ENCODE measurements around the gene ACTC1. TPM values are rescaled to one million over a fixed set of nuclear protein-coding genes. Genes with fewer than 3 reads are reported as not detected.

ACTC1 gene
- polyA plus RNA-seq, 1 donor = 9,469 TPM

DNA sequence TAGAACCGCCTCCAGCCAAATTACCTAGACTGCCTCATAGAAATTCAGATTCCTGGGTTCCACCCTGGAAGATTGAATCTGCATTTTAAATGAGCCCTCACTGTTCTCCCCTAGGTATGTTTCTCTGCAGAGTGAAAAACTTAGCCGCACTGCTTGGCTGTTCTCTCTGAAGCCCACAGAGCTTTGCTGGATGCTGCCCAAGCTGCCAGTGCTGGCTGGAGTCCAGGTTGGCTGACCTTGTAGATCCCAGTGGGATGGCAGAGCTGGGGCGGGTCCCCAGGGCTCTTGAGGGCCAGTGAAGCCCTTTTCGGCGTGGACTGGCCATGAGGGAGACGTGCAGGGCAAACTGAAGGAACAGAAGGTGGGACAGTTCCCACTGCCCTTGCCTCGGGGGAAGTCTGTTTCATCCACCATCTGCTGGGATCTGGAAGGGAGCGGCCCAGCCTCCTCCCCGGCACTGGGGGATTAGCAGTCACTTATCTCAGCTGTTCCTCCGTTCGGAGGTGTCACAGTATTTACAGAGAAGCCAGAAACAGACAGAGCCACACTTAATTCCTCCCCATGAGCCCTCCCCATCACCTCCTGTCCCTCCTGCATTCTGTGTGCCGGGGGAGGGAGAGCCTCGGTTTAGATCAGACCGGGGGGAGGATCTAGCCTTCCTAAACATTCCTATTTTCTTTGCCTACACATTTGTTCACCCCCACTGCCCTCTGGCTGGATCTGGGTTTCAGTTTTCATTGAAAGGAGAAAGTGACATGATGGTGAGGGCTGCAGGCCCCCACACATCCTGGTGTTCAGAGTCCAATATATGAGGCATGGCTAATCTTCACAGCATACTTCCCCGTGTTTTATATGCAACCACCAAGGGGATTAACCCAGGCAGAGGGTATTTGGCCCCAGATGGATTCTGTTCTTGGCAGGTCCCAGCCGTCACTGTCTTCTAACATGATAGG is 4.1 kb upstream of the ACTC1 start:
- no peak for DNase-seq (ENCODE audit: low read depth)

GRCh38 chr15:34796847-34797435 is 1.6 kb upstream of the ACTC1 start:
- no peak for DNase-seq (ENCODE audit: low read depth)

- no peak for DNase-seq (ENCODE audit: low read depth)
Measured at GRCh38 chr15:34794590-34795206, 651 bp downstream of the ACTC1 start.

DNA sequence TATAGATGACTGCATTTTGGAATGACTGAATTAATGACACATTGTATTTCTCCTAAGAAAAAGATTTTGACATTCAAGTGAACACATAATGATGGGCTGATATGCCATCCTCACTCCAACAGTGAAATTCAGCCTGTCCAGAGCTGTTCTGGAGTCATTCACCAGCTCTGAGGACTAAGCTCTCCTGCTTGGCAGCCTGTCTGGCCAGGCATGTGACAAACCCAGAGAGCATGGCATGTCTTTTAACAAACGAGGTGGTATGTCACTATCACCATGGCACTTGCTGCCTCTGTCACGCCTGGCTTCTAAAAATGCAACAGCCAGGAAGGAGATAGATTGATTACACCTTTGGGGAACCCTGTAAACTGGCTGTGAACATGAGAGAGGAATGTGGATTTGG is 1.4 kb downstream of the ACTC1 start:
- no peak for DNase-seq (ENCODE audit: low read depth)

DNA sequence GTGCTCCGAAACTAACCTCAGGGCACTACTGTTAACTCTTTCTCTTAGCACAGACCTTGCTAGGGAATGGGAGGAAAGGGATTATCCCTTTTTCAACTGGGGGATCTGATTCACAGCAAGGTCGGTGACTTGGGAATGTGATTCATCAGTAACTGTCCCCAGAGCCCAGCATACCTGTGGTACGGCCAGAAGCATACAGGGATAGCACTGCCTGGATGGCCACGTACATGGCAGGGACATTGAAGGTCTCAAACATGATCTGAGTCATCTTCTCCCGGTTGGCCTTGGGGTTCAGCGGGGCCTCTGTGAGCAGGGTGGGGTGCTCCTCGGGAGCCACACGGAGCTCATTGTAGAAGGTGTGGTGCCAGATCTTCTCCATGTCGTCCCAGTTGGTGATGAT is 2.3 kb downstream of the ACTC1 start:
- DNase-seq (ENCODE audit: low read depth) = no peak

DNA sequence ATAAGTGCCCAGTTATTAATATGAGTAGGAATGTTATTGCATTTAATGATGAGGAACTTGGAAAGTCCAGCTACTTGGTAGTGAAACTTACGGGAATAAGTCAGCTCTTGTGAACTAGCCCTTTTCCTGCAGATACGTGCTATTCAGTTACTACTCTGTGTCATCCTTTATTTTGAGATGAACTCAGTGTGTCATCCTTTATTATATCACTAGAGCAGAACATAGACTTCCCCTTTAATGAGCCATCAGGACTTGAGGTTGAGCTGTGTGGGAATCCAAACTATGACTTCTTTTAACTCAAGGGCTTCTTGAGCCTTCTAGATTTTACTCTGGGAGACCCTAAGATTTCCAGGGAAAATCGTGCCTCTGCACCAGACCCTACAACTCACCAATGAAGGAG is 3.6 kb downstream of the ACTC1 start:
- no peak for DNase-seq (ENCODE audit: low read depth)

DNA sequence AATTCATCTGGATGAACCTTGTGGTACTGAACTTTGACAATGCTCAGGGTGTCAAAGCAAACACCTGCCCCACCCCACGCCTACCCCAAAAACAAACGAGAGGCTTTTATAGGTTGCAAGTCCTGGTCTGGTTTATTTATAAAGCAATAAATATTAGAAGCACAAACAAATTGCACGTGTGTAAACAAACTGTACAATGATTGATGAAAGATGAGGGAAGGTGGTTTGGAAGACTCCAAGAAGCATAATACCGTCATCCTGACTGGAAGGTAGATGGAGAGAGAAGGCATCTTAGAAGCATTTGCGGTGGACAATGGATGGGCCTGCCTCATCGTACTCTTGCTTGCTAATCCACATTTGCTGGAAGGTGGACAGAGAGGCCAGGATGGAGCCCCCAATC is 5.2 kb downstream of the ACTC1 start:
- no peak for DNase-seq (ENCODE audit: low read depth)

GRCh38 chr15:34789326-34789725 is 6.0 kb downstream of the ACTC1 start:
- DNase-seq (ENCODE audit: low read depth) = no peak

GRCh38 chr15:34786206-34786605 is 9.1 kb downstream of the ACTC1 start:
- DNase-seq (ENCODE audit: low read depth) = no peak

DNA sequence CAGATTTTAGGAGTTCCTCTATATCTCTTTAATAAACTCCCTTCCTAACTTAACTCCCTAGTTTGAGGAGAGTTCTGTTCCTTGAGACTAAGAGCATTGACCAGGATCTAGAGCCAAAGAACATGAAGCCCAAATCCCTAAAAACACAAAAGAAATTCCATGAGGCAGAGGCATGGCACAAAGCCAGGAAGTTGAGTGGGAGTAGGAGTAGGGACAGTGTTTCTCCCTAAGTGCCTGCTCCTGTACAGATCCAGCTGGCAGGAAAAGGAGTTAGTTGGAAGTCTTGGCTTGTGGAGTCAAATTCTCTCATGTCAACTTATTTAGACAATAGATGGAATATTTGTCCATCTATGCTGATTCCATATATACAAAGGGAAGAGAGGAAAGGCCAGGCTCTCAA is 11.4 kb downstream of the ACTC1 start:
- no peak for DNase-seq (ENCODE audit: low read depth)

DNA sequence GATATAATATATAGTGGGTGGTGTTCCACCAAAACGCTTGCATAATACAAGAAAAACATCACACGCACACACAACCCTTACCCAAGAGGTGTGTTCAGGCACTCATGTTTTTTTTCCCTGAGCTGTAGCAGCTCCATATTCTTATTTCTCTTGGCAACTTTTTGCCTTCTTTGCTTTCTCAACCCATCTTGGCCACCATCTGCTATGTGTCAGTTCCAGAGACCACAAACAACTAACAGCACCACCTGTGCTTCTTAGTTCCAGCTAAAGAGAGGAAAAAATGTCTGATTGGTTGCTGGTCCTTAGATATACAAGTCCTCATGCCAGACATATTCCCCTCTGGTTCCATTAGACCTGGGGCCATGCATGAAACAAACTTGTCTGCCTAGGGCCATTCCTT is 11.9 kb downstream of the ACTC1 start:
- DNase-seq (ENCODE audit: low read depth) = no peak

- no peak for DNase-seq (ENCODE audit: low read depth)
Measured at GRCh38 chr15:34782901-34783300, 12.4 kb downstream of the ACTC1 start.

GRCh38 chr15:34780725-34781124 is 14.6 kb downstream of the ACTC1 start:
- no peak for DNase-seq (ENCODE audit: low read depth)

- DNase-seq (ENCODE audit: low read depth) = no peak
Measured at GRCh38 chr15:34776606-34777105, 18.7 kb downstream of the ACTC1 start.

DNA sequence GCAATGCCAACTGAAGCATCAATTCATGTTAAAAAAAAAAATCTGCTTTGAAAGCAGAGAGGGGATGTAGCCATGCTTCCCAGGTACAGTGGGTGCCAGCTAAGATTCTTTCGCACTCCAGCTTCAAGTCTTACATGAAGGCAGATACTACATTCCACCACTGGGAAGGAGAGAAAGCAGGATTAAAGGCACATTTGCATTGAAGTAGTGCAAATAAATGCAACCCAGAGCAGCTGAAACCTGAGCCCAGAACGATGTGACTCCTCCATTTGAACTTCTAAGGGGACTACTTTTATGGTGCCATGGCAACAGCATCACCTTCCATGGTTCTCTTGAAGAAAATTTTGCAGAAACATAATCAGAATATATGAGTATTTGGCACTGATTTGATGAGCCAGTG is 21.4 kb downstream of the ACTC1 start:
- DNase-seq (ENCODE audit: low read depth) = no peak

GRCh38 chr15:34773013-34773412 is 22.3 kb downstream of the ACTC1 start:
- no peak for DNase-seq (ENCODE audit: low read depth)

DNA sequence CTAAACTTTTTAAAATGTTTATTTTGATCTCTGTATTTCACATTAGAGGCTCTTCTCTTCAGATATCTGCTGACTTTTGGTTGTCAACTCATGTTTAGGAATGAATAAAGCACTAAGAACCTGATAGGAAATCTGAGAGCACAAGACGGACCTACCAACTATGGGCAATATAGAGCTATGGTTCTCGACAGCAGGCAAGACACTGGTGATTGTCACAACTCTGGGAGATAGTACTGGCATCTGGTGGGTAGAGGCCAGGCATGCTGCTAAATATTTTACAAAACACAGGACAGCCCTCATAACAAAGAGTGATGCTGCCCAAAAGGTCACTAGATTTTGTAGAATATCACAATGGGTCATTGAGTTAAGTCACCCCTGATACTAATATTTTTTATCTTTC is 23.0 kb downstream of the ACTC1 start:
- no peak for DNase-seq (ENCODE audit: low read depth)

DNA sequence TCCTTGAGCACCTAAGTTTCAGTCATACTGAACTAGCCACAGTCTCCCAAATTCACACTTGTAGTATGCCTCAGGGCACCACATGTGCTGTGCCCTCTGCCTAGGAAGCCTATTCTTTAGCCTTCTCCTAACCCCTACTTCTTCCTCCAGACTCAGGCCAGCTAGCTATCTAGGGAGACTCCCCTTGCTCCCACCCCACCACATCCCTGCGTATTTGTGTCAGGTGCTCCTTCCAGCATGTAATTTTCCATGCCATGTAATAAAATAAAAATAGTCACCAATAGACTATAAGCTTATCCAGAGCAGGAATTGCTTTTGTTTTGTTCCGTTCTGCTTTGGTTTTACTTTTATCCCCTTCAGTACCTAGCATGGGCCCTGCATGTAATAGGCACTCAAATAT is 25.6 kb downstream of the ACTC1 start:
- no peak for DNase-seq (ENCODE audit: low read depth)

- DNase-seq (ENCODE audit: low read depth) = no peak
Measured at GRCh38 chr15:34768530-34768929, 26.8 kb downstream of the ACTC1 start.

DNA sequence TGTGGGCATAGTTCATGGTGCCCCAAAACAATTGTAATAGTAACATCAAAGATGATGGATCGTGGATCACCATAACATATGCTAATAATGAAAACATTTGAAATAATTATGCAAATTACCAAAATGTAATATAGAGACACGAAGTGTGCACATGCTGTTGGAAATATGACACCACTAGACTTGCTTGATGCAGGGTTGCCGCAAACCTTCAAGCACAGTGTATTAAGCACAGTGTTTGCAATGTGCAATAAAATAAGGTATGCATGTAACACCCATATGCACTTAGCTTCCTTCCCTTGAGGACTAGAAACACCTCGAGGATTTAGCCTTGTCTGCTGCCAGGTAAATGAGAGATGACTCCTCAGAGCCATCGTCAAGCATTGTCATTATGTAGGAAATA is 29.6 kb downstream of the ACTC1 start:
- DNase-seq (ENCODE audit: low read depth) = no peak

DNA sequence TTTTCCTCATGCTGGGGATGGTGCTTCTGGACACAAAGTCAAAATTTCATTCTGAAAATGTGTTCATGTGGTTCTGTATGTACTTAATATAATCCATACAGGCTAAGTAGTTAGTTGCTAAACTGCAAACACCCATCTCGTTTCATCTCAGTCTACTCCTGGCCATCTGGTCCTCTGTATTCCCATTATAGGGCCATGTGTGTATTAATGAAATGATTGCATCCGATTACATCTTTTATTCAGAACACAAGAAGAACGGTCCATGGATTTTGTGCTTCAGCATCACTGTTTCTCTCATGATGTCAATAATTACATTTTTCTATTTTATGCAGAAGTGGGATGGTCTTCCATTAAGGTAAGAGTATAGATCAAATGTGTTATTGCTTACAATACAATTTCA is 34.4 kb downstream of the ACTC1 start:
- no peak for DNase-seq (ENCODE audit: low read depth)

- no peak for DNase-seq (ENCODE audit: low read depth)
Measured at GRCh38 chr15:34759992-34760391, 35.4 kb downstream of the ACTC1 start.

DNA sequence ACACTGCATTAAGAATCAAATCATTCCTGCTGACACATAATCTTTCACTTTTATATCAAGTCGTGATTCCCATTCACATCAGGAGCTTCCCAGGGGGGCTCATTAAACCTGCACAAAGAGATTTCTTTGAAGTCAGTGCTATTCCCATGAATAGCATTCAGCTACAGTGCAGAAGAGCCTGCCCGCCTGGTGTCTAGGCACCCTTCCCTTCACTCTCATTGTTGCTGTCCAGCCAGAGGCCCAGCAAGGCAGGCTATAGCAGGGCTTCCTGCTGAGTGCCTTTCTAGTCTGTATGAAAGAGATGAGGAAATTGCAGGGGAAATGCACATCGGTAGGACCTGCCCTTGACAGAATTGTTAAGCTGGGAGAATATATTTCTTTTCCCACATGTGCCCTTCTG is 36.0 kb downstream of the ACTC1 start:
- no peak for DNase-seq (ENCODE audit: low read depth)
